Parathyroid adenoma (tissue), 2 donors: ENCODE measurements around the gene PRDM16.

ENCODE experiments used
- H2AFZ ChIP-seq: fragments of 300-600 bp; sonication (generic); one replicate; pipeline ENCODE4 v1.7.0; 2017; ENCODE audit warnings: antibody characterized with exemption, mild to moderate bottlenecking
- H3K27ac ChIP-seq: fragments of 300-600 bp; sonication (generic); one replicate; pipeline ENCODE4 v1.7.0; 2017
- H3K27me3 ChIP-seq: fragments of 300-600 bp; sonication (generic); one replicate; pipeline ENCODE4 v1.7.0; 2017; ENCODE audit warnings: low read length; ENCODE audit not compliant: control insufficient read depth, insufficient read depth
- H3K36me3 ChIP-seq: fragments of 300-600 bp; sonication (generic); one replicate; pipeline ENCODE4 v1.7.0; 2017; ENCODE audit warnings: low read length; ENCODE audit not compliant: control insufficient read depth, insufficient read depth
- H3K4me1 ChIP-seq: fragments of 300-600 bp; sonication (generic); one replicate; pipeline ENCODE4 v1.7.0; 2017; ENCODE audit warnings: control low read depth
- H3K4me2 ChIP-seq: fragments of 300-600 bp; sonication (generic); one replicate; pipeline ENCODE4 v1.7.0; 2017; ENCODE audit warnings: low read length
- H3K4me3 ChIP-seq: fragments of 300-600 bp; sonication (generic); one replicate; pipeline ENCODE4 v1.7.0; 2017; ENCODE audit warnings: low read depth, low read length
- H3K79me2 ChIP-seq: fragments of 300-600 bp; sonication (generic); one replicate; pipeline ENCODE4 v1.7.0; 2017; ENCODE audit warnings: control low read depth
- H3K9ac ChIP-seq: fragments of 300-600 bp; sonication (generic); one replicate; pipeline ENCODE4 v1.7.0; 2017; ENCODE audit warnings: mild to moderate bottlenecking
- H3K9me3 ChIP-seq: fragments of 300-600 bp; sonication (generic); one replicate; pipeline ENCODE4 v1.7.0; 2017; ENCODE audit warnings: low read length; ENCODE audit not compliant: control insufficient read depth
- TF ChIP-seq, protein P1 (sequence below): fragments of 300-600 bp; sonication (generic); IDR thresholded peaks from one replicate; pipeline ENCODE4 v1.7.0; 2017; ENCODE audit warnings: antibody characterized with exemption, mild to moderate bottlenecking
- donor health status: primary hyperparathyroidism.

The PRDM16 gene

DNA sequence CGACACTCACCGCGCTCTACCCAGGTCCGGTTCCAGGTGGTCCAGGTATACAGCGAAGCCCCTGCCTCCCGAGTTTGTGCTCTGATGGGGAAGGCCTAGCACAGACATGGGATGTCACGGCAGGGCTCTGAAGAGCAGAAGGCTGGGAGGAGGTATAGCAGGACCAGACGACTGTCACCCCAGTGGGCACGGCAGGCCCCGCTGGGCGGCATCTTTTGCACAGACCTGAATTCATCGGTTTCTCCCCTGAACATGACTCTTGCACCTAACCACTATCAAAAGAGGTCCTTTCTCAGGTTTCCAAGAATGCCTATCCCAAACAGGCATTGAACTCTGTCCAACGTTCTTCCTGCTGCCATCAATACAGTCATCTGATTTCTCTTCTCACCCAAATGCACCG, 416.0 kb downstream of the PRDM16 start:
- Histone ChIP-seq H3K27me3 (no peaks in the 10 kb centered on the region), H3K4me3 (no peak overlapping the region), H3K4me2 (no peak overlapping the region), H2AFZ (no peak overlapping the region), H3K36me3 (no peaks in the 10 kb centered on the region), H3K79me2 (no peaks in the 10 kb centered on the region), H3K9ac (no peak overlapping the region), H3K27ac (no peak overlapping the region), H3K9me3 (peaks cover 2% of the 10 kb centered on the region), H3K4me1 (peaks cover 9% of the 10 kb centered on the region)
- TF ChIP-seq, protein P1, sequence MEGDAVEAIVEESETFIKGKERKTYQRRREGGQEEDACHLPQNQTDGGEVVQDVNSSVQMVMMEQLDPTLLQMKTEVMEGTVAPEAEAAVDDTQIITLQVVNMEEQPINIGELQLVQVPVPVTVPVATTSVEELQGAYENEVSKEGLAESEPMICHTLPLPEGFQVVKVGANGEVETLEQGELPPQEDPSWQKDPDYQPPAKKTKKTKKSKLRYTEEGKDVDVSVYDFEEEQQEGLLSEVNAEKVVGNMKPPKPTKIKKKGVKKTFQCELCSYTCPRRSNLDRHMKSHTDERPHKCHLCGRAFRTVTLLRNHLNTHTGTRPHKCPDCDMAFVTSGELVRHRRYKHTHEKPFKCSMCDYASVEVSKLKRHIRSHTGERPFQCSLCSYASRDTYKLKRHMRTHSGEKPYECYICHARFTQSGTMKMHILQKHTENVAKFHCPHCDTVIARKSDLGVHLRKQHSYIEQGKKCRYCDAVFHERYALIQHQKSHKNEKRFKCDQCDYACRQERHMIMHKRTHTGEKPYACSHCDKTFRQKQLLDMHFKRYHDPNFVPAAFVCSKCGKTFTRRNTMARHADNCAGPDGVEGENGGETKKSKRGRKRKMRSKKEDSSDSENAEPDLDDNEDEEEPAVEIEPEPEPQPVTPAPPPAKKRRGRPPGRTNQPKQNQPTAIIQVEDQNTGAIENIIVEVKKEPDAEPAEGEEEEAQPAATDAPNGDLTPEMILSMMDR, result no peak
